ENCODE data around the gene CDC34. TPM values are rescaled to one million over a fixed set of nuclear protein-coding genes. Genes with fewer than 3 reads are reported as not detected.

The CDC34 gene
- total RNA-seq, 1 experiment from 2014 or later: 80.5 TPM

DNA sequence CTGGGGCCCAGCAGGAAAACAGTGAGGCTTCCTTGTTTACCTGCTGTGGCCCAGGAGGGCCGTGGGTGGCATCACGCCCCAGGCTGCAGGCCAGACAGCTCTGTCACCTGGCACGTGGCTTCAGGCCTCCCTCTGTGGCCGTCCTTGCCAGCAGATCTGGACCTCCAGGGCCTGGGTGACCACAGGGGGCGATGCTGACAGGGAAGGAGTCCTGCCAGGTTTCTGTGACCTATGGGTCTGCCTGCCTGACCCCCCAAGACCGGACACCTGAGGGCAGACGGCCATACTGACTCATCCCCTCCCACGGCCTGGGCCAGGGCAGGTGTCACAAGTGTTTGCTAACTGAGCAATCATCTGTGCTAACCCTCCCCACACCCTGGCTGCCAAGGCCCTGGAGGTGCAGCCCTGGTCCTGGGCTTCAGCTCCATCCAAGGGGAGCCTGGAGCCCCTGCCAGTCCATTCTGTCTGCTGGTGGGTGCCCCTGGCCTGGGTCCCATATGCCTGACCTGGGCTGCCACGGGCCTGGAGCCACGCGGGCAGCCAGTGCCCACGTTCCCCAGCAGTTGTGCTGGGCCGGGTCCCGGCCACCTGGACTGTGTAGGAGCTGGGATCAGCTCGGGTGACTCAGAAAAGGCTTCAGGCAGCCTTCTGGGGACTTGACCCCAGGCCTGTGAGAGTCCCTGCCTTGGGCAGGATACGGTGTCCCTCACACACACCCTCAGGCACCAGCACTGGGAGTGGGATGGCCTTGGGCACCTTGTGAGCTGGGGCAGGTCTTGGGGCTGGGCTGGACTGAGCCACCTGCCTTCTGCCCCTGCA, 3.7 kb downstream of the CDC34 start:
- in situ Hi-C loops (cut with HindIII; ENCODE audit: low pct_unique_long_range_greater_than_20kb, low sequenced_read_pairs) (no loop called here), intact Hi-C loops (cut with micrococcal nuclease; ENCODE audit: unreplicated experiment) (no loop called here)
- ChIA-PET CTCF (no interaction called here), POLR2A (no interaction called here)
- ATAC-seq (no peak), DNase-seq (ENCODE audit: low read depth, low spot score) (no peak)
- no TSS peak for BruUV-seq (replicated peaks)
- Histone ChIP-seq H3K36me3 (ENCODE audit: control insufficient read depth, insufficient read depth, low read length) (peaks cover 4% of the 10 kb centered on the region; the same call in 1 of the 2 replicates), H3K4me1 (ENCODE audit: control insufficient read depth, insufficient read depth, low read length) (peaks cover 15% of the 10 kb centered on the region), H3K27me3 (ENCODE audit: control insufficient read depth, insufficient read depth, low read length) (no peaks in the 10 kb centered on the region), H3K9me3 (ENCODE audit: control insufficient read depth, insufficient read depth, low read depth, low read length) (no peaks in the 10 kb centered on the region), H3K4me3 (ENCODE audit: low read depth in 2 of 2, low read length in 2 of 2) (no peak overlapping the region), H3K27ac (ENCODE audit: low read length) (no peak overlapping the region)
- TF ChIP-seq, protein P1, sequence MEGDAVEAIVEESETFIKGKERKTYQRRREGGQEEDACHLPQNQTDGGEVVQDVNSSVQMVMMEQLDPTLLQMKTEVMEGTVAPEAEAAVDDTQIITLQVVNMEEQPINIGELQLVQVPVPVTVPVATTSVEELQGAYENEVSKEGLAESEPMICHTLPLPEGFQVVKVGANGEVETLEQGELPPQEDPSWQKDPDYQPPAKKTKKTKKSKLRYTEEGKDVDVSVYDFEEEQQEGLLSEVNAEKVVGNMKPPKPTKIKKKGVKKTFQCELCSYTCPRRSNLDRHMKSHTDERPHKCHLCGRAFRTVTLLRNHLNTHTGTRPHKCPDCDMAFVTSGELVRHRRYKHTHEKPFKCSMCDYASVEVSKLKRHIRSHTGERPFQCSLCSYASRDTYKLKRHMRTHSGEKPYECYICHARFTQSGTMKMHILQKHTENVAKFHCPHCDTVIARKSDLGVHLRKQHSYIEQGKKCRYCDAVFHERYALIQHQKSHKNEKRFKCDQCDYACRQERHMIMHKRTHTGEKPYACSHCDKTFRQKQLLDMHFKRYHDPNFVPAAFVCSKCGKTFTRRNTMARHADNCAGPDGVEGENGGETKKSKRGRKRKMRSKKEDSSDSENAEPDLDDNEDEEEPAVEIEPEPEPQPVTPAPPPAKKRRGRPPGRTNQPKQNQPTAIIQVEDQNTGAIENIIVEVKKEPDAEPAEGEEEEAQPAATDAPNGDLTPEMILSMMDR (IDR thresholded peaks at IDR 0.05): no peak
- TF ChIP-seq, protein P2, sequence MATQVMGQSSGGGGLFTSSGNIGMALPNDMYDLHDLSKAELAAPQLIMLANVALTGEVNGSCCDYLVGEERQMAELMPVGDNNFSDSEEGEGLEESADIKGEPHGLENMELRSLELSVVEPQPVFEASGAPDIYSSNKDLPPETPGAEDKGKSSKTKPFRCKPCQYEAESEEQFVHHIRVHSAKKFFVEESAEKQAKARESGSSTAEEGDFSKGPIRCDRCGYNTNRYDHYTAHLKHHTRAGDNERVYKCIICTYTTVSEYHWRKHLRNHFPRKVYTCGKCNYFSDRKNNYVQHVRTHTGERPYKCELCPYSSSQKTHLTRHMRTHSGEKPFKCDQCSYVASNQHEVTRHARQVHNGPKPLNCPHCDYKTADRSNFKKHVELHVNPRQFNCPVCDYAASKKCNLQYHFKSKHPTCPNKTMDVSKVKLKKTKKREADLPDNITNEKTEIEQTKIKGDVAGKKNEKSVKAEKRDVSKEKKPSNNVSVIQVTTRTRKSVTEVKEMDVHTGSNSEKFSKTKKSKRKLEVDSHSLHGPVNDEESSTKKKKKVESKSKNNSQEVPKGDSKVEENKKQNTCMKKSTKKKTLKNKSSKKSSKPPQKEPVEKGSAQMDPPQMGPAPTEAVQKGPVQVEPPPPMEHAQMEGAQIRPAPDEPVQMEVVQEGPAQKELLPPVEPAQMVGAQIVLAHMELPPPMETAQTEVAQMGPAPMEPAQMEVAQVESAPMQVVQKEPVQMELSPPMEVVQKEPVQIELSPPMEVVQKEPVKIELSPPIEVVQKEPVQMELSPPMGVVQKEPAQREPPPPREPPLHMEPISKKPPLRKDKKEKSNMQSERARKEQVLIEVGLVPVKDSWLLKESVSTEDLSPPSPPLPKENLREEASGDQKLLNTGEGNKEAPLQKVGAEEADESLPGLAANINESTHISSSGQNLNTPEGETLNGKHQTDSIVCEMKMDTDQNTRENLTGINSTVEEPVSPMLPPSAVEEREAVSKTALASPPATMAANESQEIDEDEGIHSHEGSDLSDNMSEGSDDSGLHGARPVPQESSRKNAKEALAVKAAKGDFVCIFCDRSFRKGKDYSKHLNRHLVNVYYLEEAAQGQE (IDR thresholded peaks at IDR 0.05; ENCODE audit: insufficient read depth in 1 of 2, low read depth in 2 of 2, low read length in 1 of 2): no peak
- TF ChIP-seq POLR2AphosphoS5 (IDR thresholded peaks at IDR 0.05; ENCODE audit: low read depth, low read length) (no peak), SIN3A (IDR thresholded peaks at IDR 0.05; ENCODE audit: borderline replicate concordance, insufficient read depth, low read depth, low read length) (no peak), TCF7L2 (IDR thresholded peaks at IDR 0.05; ENCODE audit: low read depth, low read length) (no peak)

DNA sequence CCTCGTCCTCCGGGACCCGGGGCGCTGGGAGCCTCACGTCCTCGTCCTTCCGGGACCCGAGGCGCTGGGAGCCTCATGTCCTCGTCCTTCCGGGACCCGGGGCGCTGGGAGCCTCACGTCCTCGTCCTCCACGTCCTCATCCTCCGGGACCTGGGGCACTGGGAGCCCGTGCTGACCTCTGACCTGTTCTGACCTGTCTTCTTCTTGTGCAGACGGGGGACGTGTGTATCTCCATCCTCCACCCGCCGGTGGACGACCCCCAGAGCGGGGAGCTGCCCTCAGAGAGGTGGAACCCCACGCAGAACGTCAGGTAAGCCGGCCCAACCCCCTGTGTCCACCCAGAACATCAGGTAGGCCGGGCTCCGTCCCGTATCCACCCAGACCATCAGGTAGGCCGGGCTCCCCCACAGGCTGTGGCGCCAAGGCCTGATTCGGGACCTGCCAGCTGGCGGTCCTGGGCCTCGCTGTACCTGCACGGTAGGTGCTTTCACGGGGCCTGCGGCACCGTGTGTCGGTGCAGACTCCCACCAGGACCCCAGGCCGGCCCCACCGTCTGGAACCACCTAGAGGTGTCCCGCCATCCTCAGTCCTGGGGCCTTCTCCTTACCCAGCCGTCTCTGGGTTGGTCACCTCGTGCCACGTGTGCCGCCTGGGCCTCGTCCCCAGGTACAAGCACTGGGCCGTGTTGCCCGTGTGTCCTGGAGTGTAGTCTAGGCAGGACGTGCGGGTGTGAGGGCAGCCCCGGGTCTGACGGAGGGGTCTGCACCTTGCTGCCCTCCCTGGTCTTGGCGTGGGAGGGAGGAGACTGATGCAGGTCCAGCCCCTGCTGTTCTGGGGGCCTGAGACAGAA, 4.7 kb downstream of the CDC34 start:
- Histone ChIP-seq H3K36me3 (ENCODE audit: control insufficient read depth, insufficient read depth, low read length) (peaks cover 4% of the 10 kb centered on the region; the same call in 1 of the 2 replicates), H3K9me3 (ENCODE audit: control insufficient read depth, insufficient read depth, low read depth, low read length) (no peaks in the 10 kb centered on the region), H3K4me1 (ENCODE audit: control insufficient read depth, insufficient read depth, low read length) (peaks cover 13% of the 10 kb centered on the region), H3K4me3 (ENCODE audit: low read depth in 2 of 2, low read length in 2 of 2) (no peak overlapping the region), H3K27ac (ENCODE audit: low read length) (no peak overlapping the region), H3K27me3 (ENCODE audit: control insufficient read depth, insufficient read depth, low read length) (no peaks in the 10 kb centered on the region)
- in situ Hi-C loops (cut with HindIII; ENCODE audit: low pct_unique_long_range_greater_than_20kb, low sequenced_read_pairs): no loop called here
- ATAC-seq (no peak), DNase-seq (ENCODE audit: low read depth, low spot score) (no peak)
- CTCF ChIA-PET: no interaction called here
- POLR2A ChIA-PET: no interaction called here
- intact Hi-C loops (cut with micrococcal nuclease; ENCODE audit: unreplicated experiment): no loop called here
- no TSS peak for BruUV-seq (replicated peaks)
- TF ChIP-seq, protein P2 (IDR thresholded peaks at IDR 0.05; ENCODE audit: insufficient read depth in 1 of 2, low read depth in 2 of 2, low read length in 1 of 2): no peak
- no peak for TF ChIP-seq TCF7L2 (IDR thresholded peaks at IDR 0.05; ENCODE audit: low read depth, low read length)
- no peak for TF ChIP-seq POLR2AphosphoS5 (IDR thresholded peaks at IDR 0.05; ENCODE audit: low read depth, low read length)
- no peak for TF ChIP-seq SIN3A (IDR thresholded peaks at IDR 0.05; ENCODE audit: borderline replicate concordance, insufficient read depth, low read depth, low read length)
- TF ChIP-seq, protein P1 (IDR thresholded peaks at IDR 0.05): no peak
